GM10266 (cell line): ENCODE results near the gene DOCK10.

Experiments
- DNase-seq: peaks from one replicate; pipeline ENCODE4 v3.0.0; 2012; ENCODE audit errors: extremely low spot score
- TF ChIP-seq, protein P1 (sequence below): IDR thresholded peaks from 2 replicates; pipeline ENCODE4 v1.5.1; 2012; ENCODE audit warnings: mild to moderate bottlenecking, low read depth; ENCODE audit not compliant: control insufficient read depth, insufficient read depth; ENCODE audit errors: missing control alignments

The DOCK10 gene

DNA sequence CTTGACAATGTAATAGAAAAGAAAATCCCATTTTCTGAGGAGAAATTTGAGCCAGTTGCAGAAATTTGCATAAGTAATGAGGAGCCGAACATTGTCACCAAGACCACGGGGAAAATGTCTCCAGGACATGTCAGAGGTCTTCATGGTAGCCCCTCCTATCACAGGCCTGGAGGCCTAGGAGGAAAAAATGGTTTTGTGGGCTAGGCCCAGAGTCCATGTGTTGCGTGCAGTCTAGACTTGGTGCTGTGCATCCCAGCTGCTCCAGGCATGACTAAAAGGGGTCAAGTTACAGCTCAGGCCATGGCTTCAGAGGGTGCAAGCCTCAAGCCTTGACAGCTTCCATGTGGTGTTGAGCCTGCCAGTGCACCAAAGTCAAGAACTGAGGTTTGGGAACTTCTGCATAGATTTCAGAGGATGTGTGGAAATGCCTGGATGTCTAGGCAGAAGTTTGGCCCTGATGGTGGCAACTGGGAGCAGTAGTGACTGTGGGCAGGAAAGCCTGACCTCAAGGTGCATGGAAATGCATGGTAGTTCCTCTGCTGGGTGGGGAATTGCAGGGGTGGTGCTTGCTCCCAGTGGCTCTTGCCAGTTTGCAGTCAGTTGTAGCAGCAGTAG is 284.2 kb downstream of the DOCK10 start:
- TF ChIP-seq, protein P1, sequence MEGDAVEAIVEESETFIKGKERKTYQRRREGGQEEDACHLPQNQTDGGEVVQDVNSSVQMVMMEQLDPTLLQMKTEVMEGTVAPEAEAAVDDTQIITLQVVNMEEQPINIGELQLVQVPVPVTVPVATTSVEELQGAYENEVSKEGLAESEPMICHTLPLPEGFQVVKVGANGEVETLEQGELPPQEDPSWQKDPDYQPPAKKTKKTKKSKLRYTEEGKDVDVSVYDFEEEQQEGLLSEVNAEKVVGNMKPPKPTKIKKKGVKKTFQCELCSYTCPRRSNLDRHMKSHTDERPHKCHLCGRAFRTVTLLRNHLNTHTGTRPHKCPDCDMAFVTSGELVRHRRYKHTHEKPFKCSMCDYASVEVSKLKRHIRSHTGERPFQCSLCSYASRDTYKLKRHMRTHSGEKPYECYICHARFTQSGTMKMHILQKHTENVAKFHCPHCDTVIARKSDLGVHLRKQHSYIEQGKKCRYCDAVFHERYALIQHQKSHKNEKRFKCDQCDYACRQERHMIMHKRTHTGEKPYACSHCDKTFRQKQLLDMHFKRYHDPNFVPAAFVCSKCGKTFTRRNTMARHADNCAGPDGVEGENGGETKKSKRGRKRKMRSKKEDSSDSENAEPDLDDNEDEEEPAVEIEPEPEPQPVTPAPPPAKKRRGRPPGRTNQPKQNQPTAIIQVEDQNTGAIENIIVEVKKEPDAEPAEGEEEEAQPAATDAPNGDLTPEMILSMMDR: no peak
- DNase-seq: no peak

- no peak for DNase-seq
These were observed 288.3 kb downstream of the DOCK10 start for GRCh38 chr2:224753743-224754540.

GRCh38 chr2:224751996-224752698 is 290.1 kb downstream of the DOCK10 start:
- peak; percentile 13 for DNase-seq
- TF ChIP-seq, protein P1: no peak

More at GRCh38 chr2:224753743-224754540, 288.3 kb downstream of the DOCK10 start:
- TF ChIP-seq, protein P1: no peak

GRCh38 chr2:224749136-224749535 is 293.1 kb downstream of the DOCK10 start:
- TF ChIP-seq, protein P1: peak; percentile 2
- no peak for DNase-seq

DNA sequence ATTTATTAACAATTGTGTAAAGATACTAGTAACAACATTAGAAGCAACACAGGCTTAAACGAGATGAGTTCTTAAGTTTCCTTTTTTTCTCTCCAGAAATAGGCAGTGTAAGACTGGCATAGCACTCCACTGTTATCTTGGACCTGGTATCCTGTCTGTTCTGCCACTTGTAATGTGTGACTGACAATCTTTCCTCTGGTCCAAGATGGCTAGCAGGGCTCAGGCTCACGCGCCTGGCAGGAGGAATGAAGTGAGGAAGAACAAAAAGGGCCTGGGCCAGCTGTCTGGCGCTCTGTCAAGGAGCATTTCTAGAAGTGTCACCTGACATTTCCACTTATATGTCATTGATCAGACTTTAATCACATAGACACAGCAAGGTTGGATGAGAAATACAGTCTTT is 294.5 kb downstream of the DOCK10 start:
- DNase-seq: no peak
- TF ChIP-seq, protein P1: no peak

- DNase-seq: no peak
- TF ChIP-seq, protein P1: no peak
These were observed 306.0 kb downstream of the DOCK10 start for GRCh38 chr2:224736227-224736626.
